ENCODE measurements around the gene TBX10. TPM values are rescaled to one million over a fixed set of nuclear protein-coding genes. Genes with fewer than 3 reads are reported as not detected.

TBX10 gene
- total RNA-seq, 6 experiments from 2014 or later = not detected

DNA sequence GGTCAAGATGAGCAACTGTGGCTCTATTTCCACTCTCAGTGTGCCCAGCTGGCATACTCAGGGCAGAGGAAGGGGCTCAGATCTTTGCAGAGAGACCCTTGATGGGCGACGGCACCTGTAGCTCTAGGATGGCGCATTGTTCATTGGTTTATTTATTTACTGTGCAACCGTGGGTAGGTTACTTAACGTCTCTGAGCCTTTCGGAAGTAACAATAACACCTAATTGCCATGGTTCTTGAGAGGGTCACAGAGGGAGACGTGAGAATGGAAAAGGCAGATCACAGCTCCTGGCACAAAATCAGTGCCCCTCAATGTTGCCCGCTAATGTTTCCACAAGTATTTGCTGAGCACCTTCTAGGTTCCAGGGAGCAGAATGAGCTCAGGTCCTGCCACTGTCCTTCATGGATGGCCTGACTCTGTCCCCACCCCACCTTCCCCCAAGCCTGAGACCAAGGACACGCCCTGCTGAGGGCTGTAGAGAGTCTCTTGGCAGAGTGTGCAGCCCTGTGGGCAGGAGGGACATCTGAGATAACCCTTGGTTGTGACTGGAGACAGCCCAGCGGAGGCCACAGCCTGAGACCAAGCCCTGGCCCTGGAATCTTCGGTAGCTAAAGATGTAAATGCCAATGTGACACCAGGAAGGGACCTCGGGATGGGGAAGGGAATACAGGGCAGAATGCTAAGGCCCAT is 35.6 kb upstream of the TBX10 start:
- Mint-ChIP-seq H3K4me1 (ENCODE audit: low read depth) (no peaks in the 10 kb centered on the region), H3K4me3 (no peak overlapping the region), H3K27ac (no peak overlapping the region), H3K36me3 (ENCODE audit: low read depth) (no peaks in the 10 kb centered on the region), H3K27me3 (ENCODE audit: insufficient read depth) (peaks cover 46% of the 10 kb centered on the region), H3K9me3 (peaks cover 5% of the 10 kb centered on the region; the same call in 1 of the 2 replicates)
- TF ChIP-seq, protein P1, sequence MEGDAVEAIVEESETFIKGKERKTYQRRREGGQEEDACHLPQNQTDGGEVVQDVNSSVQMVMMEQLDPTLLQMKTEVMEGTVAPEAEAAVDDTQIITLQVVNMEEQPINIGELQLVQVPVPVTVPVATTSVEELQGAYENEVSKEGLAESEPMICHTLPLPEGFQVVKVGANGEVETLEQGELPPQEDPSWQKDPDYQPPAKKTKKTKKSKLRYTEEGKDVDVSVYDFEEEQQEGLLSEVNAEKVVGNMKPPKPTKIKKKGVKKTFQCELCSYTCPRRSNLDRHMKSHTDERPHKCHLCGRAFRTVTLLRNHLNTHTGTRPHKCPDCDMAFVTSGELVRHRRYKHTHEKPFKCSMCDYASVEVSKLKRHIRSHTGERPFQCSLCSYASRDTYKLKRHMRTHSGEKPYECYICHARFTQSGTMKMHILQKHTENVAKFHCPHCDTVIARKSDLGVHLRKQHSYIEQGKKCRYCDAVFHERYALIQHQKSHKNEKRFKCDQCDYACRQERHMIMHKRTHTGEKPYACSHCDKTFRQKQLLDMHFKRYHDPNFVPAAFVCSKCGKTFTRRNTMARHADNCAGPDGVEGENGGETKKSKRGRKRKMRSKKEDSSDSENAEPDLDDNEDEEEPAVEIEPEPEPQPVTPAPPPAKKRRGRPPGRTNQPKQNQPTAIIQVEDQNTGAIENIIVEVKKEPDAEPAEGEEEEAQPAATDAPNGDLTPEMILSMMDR (IDR thresholded peaks at IDR 0.05) = no peak
- DNase-seq = no peak

GRCh38 chr11:67674442-67674871 is 34.9 kb upstream of the TBX10 start, which contains the start of gene ALDH3B2:
Gene ALDH3B2 (minus strand): TSS chr11:67674623. CDS start chr11:67666935, 7,688 bp downstream.
- H3K36me3 Mint-ChIP-seq (ENCODE audit: low read depth) = no peaks in the 10 kb centered on the region
- no peaks in the 10 kb centered on the region for H3K4me1 Mint-ChIP-seq (ENCODE audit: low read depth)
- TF ChIP-seq, protein P1 (IDR thresholded peaks at IDR 0.05) = no peak
- H3K9me3 Mint-ChIP-seq = peaks cover 5% of the 10 kb centered on the region; the same call in 1 of the 2 replicates
- no peak within 1 kb of the TSS for H3K4me3 Mint-ChIP-seq
- peaks cover 46% of the 10 kb centered on the region for H3K27me3 Mint-ChIP-seq (ENCODE audit: insufficient read depth)
- no peak within 1 kb of the TSS for H3K27ac Mint-ChIP-seq
- DNase-seq = no peak

DNA sequence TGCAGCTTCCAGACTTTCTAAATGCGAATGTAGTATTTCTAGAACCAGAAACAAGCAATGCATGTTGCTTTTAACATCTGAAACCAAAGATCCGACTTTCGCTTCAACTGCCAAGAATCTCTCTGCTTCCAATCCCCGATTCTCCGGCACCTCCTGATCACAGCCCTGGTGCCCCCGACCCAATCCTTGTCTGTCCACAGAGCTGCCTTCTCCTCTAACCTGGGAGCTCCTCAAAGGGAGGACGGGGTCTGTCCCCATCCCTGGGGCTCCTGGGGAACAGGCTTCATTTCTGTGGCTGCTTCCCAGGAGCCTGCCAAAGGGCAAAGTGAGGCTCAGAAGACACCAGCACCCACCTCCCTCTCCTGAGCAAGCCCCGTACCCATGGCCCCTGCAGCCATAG is 34.3 kb upstream of the TBX10 start:
- DNase-seq = no peak
- no peaks in the 10 kb centered on the region for H3K36me3 Mint-ChIP-seq (ENCODE audit: low read depth)
- H3K4me3 Mint-ChIP-seq = no peak overlapping the region
- H3K4me1 Mint-ChIP-seq (ENCODE audit: low read depth) = no peaks in the 10 kb centered on the region
- peaks cover 46% of the 10 kb centered on the region for H3K27me3 Mint-ChIP-seq (ENCODE audit: insufficient read depth)
- H3K9me3 Mint-ChIP-seq = peaks cover 5% of the 10 kb centered on the region; the same call in 1 of the 2 replicates
- no peak overlapping the region for H3K27ac Mint-ChIP-seq
- TF ChIP-seq, protein P1 (IDR thresholded peaks at IDR 0.05) = no peak

DNA sequence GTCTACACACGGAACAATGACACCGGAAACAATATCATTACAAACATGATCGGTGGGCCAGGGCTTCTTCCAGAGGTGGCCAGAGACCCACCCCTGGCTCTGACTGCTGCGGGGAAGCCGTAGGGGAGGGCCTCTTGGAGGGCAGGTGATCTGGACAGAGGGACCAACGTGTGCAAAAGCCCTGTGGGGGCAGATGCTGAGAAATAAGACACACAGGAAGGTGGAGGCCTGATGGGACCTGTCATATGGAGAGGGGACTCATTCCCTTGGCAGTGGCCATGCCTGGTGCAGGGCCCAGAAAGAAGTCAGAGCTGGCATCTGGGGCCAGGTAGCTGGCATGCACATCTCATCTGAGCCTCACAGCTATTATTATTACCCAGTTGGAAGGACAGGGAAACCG is 33.8 kb upstream of the TBX10 start:
- peaks cover 46% of the 10 kb centered on the region for H3K27me3 Mint-ChIP-seq (ENCODE audit: insufficient read depth)
- H3K36me3 Mint-ChIP-seq (ENCODE audit: low read depth) = no peaks in the 10 kb centered on the region
- no peak overlapping the region for H3K4me3 Mint-ChIP-seq
- H3K27ac Mint-ChIP-seq = no peak overlapping the region
- no peak for DNase-seq
- H3K9me3 Mint-ChIP-seq = peaks cover 5% of the 10 kb centered on the region; the same call in 1 of the 2 replicates
- TF ChIP-seq, protein P1 (IDR thresholded peaks at IDR 0.05) = no peak
- H3K4me1 Mint-ChIP-seq (ENCODE audit: low read depth) = no peaks in the 10 kb centered on the region

DNA sequence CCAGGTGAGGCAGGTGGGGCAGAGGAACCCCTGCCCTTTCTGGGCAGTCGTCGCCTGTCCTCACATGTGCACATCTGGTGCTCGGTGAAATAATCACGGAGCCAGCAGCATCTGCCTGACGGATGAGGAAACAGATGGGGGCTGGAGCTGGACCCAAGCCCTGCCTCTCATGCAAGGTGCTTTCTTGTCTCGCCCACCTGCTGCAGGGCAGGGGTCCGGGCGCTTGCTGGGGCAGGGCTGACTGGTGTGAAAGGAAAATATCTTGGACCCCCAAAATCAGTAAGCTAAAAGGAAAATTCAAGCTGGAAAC is 31.6 kb upstream of the TBX10 start:
- H3K36me3 Mint-ChIP-seq (ENCODE audit: low read depth) = no peaks in the 10 kb centered on the region
- DNase-seq = no peak
- H3K27me3 Mint-ChIP-seq (ENCODE audit: insufficient read depth) = peaks cover 30% of the 10 kb centered on the region
- TF ChIP-seq, protein P1 (IDR thresholded peaks at IDR 0.05) = no peak
- peaks cover 5% of the 10 kb centered on the region; the same call in 1 of the 2 replicates for H3K9me3 Mint-ChIP-seq
- no peaks in the 10 kb centered on the region for H3K4me1 Mint-ChIP-seq (ENCODE audit: low read depth)
- no peak overlapping the region for H3K4me3 Mint-ChIP-seq
- H3K27ac Mint-ChIP-seq = no peak overlapping the region

Measured in HFFc6 (cell line).